ENCODE measurements around the gene KDM3B. TPM values are rescaled to one million over a fixed set of nuclear protein-coding genes. Genes with fewer than 3 reads are reported as not detected.

The KDM3B gene
- total and polyA plus RNA-seq, 2 of the 8 experiments (the other 6 are each of a cell fraction or from before 2014, with no cell fraction given) = 27.1 to 78.1 TPM

DNA sequence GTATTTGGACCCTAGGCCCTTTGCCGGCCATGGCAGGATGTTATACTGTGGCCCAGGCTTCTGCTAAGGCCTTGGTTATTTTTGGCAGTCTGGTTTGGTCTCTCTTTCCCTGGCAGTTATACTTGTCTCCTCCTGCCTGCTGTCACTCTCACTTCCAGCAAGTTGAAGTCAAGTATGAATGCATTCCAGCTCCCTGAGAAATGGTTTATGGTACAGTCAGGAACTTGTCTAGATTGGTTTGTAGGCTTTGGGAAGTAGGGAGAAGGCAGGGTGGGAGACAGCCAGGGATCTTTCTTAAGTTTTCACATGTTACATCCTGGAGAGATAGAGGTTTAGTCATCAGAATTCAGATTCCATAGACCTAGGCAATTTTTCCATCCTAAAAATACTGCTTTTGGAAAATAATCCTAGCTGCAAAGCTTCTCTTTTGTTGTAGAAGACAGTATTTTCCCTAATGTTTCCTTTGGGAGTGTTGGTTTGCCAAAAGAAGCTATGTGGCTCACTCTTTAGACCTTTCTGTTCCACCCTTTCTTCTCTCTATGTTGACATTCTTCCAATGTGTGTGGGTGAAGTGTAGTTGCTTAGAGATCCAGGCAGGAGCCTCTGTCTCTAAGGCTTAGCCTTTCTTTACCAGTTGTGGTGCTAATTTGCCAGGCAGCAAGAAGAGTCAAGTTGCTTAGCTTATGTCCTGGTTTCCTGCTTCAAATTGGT is 2.5 kb upstream of the KDM3B start:
- FAIRE-seq (no peak), DNase-seq (ENCODE audit: low read depth in 1 of 2, low spot score in 2 of 2) (no peak)
- no peak overlapping the region for H4K91ac ChIP-seq (replicated peaks; ENCODE audit: insufficient read length, low read length)
- H2BK15ac ChIP-seq (ENCODE audit: low read length) = no peak overlapping the region
- no peak overlapping the region for H3K56ac ChIP-seq (replicated peaks; ENCODE audit: insufficient read length, low read depth, low read length)
- H2BK120ac ChIP-seq (replicated peaks; ENCODE audit: low read depth, low read length) = no peak overlapping the region
- ChIA-PET CTCF (ENCODE audit: partially characterized antibody) (interaction anchor here (1.2 to 11.4 kb wide), 4 partner anchors 13 to 137 kb away, joined by 3 to 196 read pairs (median 4); partner anchors contain the start of genes CDC23, CDC25C and FAM53C), POLR2A (ENCODE audit: partially characterized antibody) (interaction anchor here (1.8 to 14.6 kb wide), 3 partner anchors 10 to 88 kb away, joined by 4 to 254 read pairs (median 68); partner anchors contain the start of genes CDC25C and FAM53C)
- H3K4ac ChIP-seq (replicated peaks; ENCODE audit: insufficient read length, low read depth, low read length) = no peak overlapping the region
- H3K79me1 ChIP-seq (ENCODE audit: low read depth, low read length) = no peaks in the 10 kb centered on the region; the same call in 1 of the 2 replicates
- H2AK5ac ChIP-seq (ENCODE audit: low read depth, low read length) = no peak overlapping the region
- no peak overlapping the region for H2BK12ac ChIP-seq (ENCODE audit: low read depth, low read length)
- peaks cover 8% of the 10 kb centered on the region for H3K23me2 ChIP-seq (ENCODE audit: low read depth, low read length)
- no peak overlapping the region for H3K14ac ChIP-seq (ENCODE audit: insufficient read length)
- no peak overlapping the region for H3K4me2 ChIP-seq (ENCODE audit: insufficient read depth in 1 of 2, low read depth in 2 of 2, low read length in 2 of 2)
- no peak overlapping the region for H3K23ac ChIP-seq (ENCODE audit: insufficient read length)
- H4K8ac ChIP-seq (ENCODE audit: extremely low read depth, insufficient read depth, low read length) = no peak overlapping the region
- no peak overlapping the region for H2AFZ ChIP-seq (ENCODE audit: low read length)
- H3K4me3 ChIP-seq (ENCODE audit: extremely low read depth in 1 of 4, insufficient read depth in 2 of 4, low read depth in 3 of 4, low read length in 4 of 4) = no peak overlapping the region
- H4K5ac ChIP-seq (ENCODE audit: insufficient read length, low read depth, low read length) = no peak overlapping the region
- H3K27me3 ChIP-seq (replicated peaks in 1 of 4; ENCODE audit: control insufficient read depth in 3 of 4, extremely low read depth in 1 of 4, insufficient read depth in 3 of 4, low read length in 3 of 4) = no peaks in the 10 kb centered on the region
- H3K18ac ChIP-seq (ENCODE audit: extremely low read depth, low read length) = no peak overlapping the region
- H4K20me1 ChIP-seq (replicated peaks in 1 of 2; ENCODE audit: control insufficient read depth in 1 of 2, insufficient read depth in 2 of 2, low read length in 2 of 2) = peaks cover 4 to 7% of the 10 kb centered on the region in 2 experiments
- no peaks in the 10 kb centered on the region for H3K9me3 ChIP-seq (ENCODE audit: insufficient read depth in 2 of 2, low read depth in 1 of 2, low read length in 1 of 2)
- peaks cover 5 to 20% of the 10 kb centered on the region in 2 experiments; a peak in 3 of 4 replicates for H3K79me2 ChIP-seq (ENCODE audit: control insufficient read depth in 1 of 2, insufficient read depth in 2 of 2, low read length in 2 of 2)
- H3K36me3 ChIP-seq (ENCODE audit: control insufficient read depth in 2 of 4, insufficient read depth in 4 of 4, low read length in 3 of 4) = peaks cover 20 to 45% (median 35%) of the 10 kb centered on the region in 4 experiments
- no peak overlapping the region for H2BK20ac ChIP-seq (ENCODE audit: low read length)
- peaks cover 0 to 9% (median 1%) of the 10 kb centered on the region in 4 experiments; a peak in 3 of 7 replicates for H3K4me1 ChIP-seq (replicated peaks in 1 of 4; ENCODE audit: control insufficient read depth in 3 of 4, insufficient read depth in 4 of 4, low read length in 3 of 4)
- 87% methylated on average over 1 of the region's 1 CpG; no CpG with 5 or more reads in 1 of the 2 experiments for WGBS, 2 experiments (ENCODE audit: extremely low coverage in 1 of 2, insufficient coverage in 1 of 2, insufficient read length in 1 of 2, insufficient replicate concordance in 2 of 2, low coverage in 1 of 2, low lambda C conversion rate in 2 of 2, missing lambda C conversion rate in 1 of 2)
- H2BK5ac ChIP-seq (ENCODE audit: low read depth, low read length) = no peak overlapping the region
- no peak overlapping the region for H3K9ac ChIP-seq (replicated peaks in 1 of 4; ENCODE audit: extremely low read depth in 1 of 4, low read depth in 3 of 4, low read length in 3 of 4)
- TF ChIP-seq CTBP2 (IDR thresholded peaks at IDR 0.05; ENCODE audit: borderline replicate concordance, insufficient read depth, insufficient read length, low read length) = no peak
- H3K27ac ChIP-seq (ENCODE audit: low read depth, low read length) = no peak overlapping the region

All from H1 (cell line).